ENCODE results near the gene C5. TPM values are rescaled to one million over a fixed set of nuclear protein-coding genes. Genes with fewer than 3 reads are reported as not detected.

Gene C5
- total and polyA plus RNA-seq, 8 donors: 5.2 to 29.9 (median 14.6) TPM

DNA sequence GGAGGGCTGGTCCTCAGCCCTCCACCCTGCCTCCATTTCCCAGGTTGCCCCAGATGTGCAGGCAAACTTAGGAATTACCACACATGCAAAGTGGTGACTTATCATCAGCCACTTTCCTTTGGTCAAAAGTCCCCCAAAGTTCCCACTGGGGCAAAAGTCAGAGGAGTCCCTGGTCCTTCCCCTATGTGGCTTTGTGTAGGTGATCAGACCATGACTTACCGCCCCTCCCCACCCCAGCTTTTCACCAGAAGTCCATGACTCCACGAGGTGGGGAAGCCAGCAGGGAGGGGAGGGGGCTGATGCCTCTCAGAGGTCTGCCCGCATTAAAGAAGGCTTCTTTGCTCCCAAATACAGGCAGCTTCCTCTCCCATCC, 129.3 kb downstream of the C5 start:
- TF ChIP-seq, protein P1, sequence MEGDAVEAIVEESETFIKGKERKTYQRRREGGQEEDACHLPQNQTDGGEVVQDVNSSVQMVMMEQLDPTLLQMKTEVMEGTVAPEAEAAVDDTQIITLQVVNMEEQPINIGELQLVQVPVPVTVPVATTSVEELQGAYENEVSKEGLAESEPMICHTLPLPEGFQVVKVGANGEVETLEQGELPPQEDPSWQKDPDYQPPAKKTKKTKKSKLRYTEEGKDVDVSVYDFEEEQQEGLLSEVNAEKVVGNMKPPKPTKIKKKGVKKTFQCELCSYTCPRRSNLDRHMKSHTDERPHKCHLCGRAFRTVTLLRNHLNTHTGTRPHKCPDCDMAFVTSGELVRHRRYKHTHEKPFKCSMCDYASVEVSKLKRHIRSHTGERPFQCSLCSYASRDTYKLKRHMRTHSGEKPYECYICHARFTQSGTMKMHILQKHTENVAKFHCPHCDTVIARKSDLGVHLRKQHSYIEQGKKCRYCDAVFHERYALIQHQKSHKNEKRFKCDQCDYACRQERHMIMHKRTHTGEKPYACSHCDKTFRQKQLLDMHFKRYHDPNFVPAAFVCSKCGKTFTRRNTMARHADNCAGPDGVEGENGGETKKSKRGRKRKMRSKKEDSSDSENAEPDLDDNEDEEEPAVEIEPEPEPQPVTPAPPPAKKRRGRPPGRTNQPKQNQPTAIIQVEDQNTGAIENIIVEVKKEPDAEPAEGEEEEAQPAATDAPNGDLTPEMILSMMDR (IDR thresholded peaks at IDR 0.05): no peak
- Histone ChIP-seq H3K9me3 (no peaks in the 10 kb centered on the region), H3K4me3 (no peak overlapping the region), H3K27me3 (no peaks in the 10 kb centered on the region), H3K36me3 (no peaks in the 10 kb centered on the region), H3K4me1 (no peaks in the 10 kb centered on the region), H3K27ac (no peak overlapping the region)
- FAIRE-seq (no peak), DNase-seq (no peak), ATAC-seq (no peak)
- 60 to 78% methylated on average over 3 of the region's 3 CpGs for WGBS, 2 donors
- intact Hi-C loops (cut with DNase I): loop anchor here in 1 of 3 donors (10.0 kb wide), 1 partner anchor 46 kb away; the partner anchor contains the start of gene PHF19

DNA sequence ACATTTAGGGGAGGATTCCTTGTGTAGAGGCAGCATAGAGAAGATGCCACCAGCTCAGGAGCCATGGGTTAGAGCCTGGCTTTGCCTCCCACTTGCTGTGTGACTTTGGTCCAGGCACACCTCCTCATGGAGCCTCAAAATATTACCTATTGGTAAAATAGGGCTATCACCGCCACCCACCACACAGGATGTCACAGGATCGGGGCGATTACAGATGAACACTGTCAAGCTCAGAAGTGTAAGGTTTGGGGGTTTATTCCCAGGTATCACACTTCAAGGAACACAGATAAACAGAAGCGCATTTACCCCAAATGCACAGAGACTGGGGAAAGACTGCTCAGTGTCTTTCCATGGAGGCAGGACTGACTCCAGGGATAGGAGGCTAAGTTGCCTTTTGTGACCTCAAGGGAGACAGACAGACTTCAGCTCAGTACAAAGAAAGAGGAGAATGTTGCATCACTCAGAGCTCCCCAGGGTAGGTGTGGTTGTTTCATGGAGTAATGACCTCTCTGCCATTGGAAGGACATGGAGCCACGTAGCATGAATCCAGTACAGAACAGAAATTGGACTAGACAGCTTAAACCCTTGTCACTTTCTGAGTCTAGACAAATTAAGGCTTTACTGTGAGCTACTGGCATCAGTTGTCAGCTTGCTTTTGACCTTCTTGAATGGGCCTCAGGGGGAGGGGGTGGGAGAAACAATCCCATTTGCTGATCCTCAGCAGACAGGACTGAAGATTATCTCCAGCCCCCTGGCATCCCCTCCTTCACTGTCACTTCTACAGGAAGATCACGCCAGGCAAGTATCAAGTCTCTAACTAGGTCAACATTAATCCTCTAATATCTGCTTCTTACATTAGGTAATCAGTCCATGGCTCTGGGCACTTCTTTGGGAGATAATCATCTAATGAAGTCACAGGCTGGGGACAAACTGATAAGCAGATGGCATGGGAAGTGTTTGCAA, 130.0 kb downstream of the C5 start:
- FAIRE-seq: no peak
- peak in 1 of 4 donors; percentile 29 for ATAC-seq
- WGBS, 2 donors: 90 to 94% methylated on average over 6 of the region's 6 CpGs
- no peak overlapping the region for H3K27ac ChIP-seq
- intact Hi-C loops (cut with DNase I): loop anchor here in 1 of 3 donors (10.0 kb wide), 1 partner anchor 45 kb away; the partner anchor contains the start of gene PHF19
- no peaks in the 10 kb centered on the region for H3K9me3 ChIP-seq
- DNase-seq: no peak
- TF ChIP-seq, protein P1 (IDR thresholded peaks at IDR 0.05): no peak
- H3K4me1 ChIP-seq: no peaks in the 10 kb centered on the region
- no peaks in the 10 kb centered on the region for H3K36me3 ChIP-seq
- no peak overlapping the region for H3K4me3 ChIP-seq
- H3K27me3 ChIP-seq: no peaks in the 10 kb centered on the region

DNA sequence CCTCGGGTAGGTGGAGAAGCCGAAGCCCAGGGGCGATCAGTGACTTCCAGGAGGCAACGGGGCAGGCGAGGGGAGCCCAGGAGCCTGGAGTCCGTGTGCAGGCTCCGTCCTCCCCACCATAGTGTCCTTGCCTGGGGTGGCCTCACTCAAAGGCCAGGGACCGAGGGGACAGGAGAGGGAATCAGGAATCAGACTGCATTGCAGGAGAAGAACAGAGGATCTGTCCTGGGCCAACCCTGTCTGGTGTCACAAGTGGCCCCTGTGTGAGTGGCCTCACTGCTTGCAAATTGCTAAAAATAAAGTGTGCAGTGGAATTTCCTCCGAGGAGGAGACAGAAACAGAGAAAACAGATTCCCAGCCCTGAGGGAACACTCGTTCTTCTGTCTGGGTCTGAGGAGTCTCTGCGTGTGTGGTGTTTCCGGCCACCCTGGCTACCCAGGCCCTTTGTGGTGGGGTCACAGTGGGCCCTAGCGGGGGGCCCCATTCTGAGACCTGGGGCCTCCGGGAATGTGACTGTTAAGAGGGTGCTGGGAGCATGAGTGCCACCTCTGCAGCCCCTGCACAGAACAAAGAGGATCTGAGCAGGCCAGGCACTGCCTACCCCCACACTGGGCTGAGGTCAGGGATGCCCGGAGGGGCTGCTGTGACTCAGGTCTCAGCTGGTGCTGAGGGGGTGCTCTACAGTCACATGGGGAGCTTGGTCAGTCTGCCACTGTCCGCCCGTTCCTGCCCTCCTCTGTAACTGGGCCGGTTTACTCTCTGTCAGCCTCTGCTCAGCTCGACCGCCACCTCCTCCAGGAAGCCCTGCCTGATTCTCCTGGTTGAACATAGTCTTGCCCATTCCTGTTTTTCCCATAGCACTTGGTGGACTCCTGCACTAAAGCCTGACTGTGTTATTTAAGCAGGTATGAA, 130.9 kb downstream of the C5 start:
- no peaks in the 10 kb centered on the region for H3K27me3 ChIP-seq
- no peaks in the 10 kb centered on the region for H3K9me3 ChIP-seq
- no peak overlapping the region for H3K4me3 ChIP-seq
- H3K27ac ChIP-seq: no peak overlapping the region
- FAIRE-seq: no peak
- intact Hi-C loops (cut with DNase I): no loop called here
- WGBS, 2 donors: 80 to 89% methylated on average over 20 of the region's 20 CpGs
- ATAC-seq: no peak
- H3K4me1 ChIP-seq: no peaks in the 10 kb centered on the region
- TF ChIP-seq, protein P1 (IDR thresholded peaks at IDR 0.05): no peak
- DNase-seq: no peak
- no peaks in the 10 kb centered on the region for H3K36me3 ChIP-seq

DNA sequence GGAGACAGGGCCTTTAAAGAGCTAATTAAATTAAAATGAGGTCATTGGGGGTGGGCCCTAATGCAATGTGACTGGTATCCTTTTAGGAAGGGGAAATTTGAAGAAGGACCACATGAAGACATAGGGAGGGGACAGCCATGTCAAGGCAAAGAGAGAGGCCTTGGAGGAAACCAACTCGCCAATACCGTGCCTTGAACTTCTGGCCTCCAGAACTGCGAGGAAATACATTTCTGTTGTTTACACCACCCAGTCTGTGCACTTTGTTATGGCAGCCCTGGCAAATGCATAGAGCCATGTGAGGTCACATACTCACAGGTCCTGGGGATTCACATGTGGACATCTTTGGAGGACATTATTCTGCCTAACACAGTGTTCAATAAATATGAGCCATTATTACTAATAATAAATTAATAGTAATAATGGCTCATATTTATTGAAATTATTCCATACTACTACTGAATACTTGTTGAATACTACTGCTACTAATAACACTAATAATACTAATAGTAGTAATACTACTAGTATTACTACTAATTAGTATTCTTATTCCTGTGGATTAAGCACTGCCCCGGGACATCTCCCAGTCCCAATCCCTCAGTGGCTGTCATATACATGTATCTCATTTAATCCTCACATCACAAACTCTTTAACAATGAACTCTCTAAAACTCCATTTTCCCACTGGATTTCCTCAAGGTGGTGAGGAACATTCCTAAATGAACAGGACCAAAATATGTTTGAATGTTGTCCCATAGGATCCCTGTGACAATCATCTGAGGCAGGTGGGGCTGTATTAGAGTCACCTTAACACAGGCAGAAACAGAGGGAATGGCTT, 131.9 kb downstream of the C5 start:
- 92 to 94% methylated on average over 4 of the region's 4 CpGs for WGBS, 2 donors
- Histone ChIP-seq H3K9me3 (no peaks in the 10 kb centered on the region), H3K36me3 (no peaks in the 10 kb centered on the region), H3K4me3 (no peak overlapping the region), H3K4me1 (no peaks in the 10 kb centered on the region), H3K27me3 (no peaks in the 10 kb centered on the region), H3K27ac (no peak overlapping the region)
- FAIRE-seq (no peak), ATAC-seq (no peak), DNase-seq (no peak)
- TF ChIP-seq, protein P1 (IDR thresholded peaks at IDR 0.05): no peak
- intact Hi-C loops (cut with DNase I): no loop called here
